COR-L47 (cell line): ENCODE measurements around the gene RSPH6A.
"Not testable (repeated sequence)": the region's sequence is repeated elsewhere in the genome, so short reads cannot be mapped to it uniquely, and the experiment has no call there.

Source experiments
- DNase-seq: peaks from one replicate; lab custom pipeline; 2025; lab: John Stamatoyannopoulos, UW

The RSPH6A gene

DNA sequence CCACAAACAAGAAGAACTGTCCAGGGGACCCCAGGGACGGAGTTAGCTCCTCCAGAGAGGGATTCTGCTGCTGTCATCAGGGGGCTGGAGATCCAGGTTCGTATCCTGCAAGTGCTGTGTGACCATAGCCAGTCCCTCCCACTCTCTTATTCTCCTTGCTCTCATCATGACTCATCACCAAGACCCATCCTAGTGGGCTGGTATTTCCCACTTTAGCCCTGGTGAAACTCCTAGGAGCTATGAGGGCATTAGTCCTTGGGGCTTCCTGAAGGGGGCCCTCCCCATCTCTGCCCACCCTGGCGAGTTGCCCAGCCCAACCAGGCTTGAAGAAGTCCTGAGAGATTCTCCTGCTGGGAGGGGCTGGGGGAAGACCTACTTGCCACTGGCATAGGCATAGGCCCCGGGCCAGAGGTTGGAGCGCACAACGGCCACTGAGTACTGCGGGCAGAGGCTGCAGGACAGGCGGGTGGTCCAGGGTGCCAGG lies 15.0 kb downstream of the RSPH6A start:
- DNase-seq, result no peak

DNA sequence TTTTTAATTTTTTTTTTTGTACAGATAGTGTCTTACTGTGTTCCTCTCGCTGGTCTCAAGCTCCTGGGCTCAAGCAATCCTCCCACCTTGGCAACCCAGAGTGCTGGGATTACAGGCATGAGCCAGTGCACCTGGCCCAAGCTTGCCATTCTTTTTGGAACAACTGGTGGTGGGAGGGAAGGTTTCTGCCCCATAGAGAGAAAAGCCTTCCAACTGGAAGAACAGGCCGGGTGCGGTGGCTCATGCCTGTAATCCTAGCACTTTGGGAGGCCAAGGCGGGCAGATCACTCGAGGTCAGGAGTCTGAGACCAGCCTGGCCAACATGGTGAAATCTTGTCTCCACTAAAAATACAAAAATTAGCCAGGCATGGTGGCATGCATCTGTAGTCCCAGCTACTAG lies 15.6 kb downstream of the RSPH6A start:
- not testable (repeated sequence) for DNase-seq

DNA sequence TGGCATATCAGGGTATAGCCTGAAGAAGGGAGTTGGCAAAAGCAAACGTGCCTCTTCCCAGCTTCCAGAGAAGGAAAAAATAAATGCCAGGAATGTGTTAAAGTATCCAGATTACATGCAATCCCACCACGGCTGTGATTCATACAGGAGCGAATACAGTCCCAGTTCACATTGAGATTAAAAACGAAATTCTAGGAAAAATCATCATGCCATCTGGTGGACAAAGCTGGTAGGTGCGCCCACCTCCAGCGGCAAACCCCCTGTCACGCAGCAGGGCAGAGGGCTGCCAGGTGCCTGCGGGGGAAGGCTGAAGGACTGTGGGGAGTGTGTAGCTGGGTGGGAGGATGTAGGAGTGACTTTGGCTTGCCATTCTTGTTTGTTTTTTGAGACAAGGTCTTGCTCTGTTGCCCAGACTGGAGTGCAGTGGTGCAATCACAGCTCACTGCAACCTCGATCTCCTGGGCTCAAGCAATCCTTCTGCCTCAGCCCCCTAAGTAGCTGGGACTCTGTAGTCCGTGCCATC lies 16.1 kb downstream of the RSPH6A start:
- DNase-seq, result peak; percentile 51

DNA sequence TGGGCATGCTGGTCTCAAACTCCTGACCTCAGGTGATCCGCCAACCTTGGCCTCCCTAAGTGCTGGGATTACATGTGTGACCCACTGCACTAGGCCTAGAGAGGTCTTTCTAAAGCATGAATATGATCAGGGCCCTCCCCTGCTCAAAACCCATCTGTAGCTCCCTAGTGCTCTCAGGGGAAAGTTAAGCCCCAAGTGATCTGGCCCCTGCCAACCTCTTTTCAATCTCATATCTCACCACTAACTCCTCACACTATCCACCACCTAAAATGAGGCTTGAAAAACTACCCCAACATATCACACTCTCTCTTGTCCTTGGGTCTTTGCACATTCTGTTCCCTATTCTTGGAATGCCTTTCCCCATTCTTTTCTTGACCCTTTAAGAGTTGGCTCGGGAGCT lies 20.5 kb downstream of the RSPH6A start:
- DNase-seq, result no peak

DNA sequence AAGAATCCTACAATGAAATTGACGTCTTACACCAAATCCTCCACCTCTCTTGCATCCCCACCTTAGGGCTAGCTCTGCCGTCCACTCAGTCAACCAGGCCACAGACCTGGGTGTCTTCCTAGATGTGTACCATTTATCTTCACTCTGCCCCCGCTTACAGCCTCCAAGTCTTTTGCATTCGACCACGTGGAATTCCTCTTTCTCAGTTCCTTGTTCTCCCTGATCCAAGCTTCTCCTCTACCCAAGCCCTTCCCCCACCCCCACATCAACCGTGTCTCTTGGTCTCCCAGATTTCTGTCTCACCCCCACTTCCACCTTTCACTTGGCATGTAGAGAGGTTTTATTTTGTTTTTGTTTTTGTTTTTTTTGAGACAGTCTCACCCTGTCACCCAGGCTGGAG lies 21.2 kb downstream of the RSPH6A start:
- no peak for DNase-seq

DNA sequence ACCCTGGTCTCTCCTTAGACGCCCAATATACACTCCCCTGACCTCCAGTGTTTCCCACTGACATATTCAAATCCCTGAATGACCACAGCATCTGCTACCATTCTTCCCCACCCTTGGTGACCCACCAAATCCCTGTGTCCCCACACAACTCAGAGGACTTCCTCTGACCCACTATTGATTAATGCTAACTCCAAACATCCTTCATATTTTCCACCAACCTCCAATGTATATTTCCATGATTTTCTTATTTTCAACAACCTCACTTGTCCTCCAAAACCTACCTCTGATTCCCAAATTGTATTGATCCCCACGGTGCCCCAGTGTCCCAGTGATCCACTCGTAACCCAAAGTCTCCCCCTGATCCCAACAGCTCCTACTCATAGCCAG lies 21.9 kb downstream of the RSPH6A start:
- no peak for DNase-seq

DNA sequence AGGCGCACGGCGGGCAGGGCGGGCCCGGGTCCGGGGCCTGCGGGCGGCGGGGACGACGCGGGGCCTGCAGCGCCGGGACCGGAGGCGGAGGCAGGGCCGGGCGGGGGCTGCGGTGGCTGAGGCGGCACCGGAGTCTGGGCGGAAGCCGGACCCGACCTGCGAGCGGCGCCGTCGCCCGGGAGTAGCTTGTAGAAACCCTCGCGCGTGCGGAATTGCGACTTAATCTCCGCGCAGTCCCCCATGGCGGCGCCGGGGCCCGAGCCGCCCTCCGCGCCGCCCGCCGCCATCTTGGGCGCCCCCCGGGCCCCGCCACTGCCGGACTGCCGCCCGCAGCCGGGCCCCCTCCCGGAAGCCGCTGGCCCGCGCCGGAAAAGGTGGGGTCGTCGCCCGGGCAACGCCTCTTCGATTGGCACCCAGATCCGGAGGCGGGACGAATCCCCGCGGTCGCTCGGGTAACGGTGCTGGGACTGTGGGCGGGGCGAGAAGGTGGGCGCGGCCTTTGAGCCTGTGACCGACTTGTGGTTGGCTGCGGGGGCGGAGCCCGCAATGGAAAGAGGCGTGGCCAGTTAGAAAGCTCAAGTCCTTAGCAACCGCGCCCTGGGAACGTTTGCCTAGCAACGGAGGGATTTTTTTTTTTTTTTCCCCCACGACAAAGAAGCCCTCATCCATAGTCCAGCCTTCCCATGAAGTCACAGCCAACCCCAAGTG lies 22.5 kb downstream of the RSPH6A start, which contains the start of gene DMWD:
Gene DMWD, minus strand, starts transcription at position 376 of the 708 bp plus-strand sequence. Its CDS starts 89 bp downstream, at position 287.
- DNase-seq, result peak; percentile 99

DNA sequence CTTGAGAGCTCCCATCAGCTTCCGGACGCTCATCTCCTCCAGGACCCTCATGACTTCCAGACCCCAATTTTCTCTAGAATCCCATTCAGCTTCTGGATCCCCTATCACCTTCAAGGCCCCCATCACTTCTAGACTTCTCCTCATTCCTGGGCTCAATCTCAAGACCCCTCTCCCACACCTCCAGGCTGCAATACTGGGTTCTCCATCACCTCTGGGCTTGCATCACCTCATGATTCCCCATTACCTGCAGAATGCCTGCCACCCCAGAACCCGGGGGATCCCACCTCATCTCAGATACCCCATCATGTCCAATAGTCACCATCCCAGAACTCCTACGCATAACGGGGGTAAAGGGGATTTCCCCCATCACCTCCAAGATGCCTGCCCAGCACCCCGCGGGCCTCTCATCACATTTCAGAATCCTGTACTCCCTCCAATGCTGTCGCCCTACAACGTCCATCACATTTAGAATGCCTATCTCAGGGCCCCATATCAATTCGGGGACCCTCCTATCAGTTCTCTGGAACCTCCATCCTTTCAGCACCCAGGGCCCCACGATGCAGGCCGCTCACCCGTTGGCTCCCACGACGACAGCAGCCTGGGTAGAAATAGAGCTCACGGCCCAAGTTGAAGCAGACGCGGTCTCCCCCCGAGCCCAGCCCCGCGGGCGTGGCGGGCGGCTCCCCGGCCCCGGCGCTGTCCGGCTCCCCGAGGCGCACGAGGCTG lies 23.2 kb downstream of the RSPH6A start:
- DNase-seq, result no peak

DNA sequence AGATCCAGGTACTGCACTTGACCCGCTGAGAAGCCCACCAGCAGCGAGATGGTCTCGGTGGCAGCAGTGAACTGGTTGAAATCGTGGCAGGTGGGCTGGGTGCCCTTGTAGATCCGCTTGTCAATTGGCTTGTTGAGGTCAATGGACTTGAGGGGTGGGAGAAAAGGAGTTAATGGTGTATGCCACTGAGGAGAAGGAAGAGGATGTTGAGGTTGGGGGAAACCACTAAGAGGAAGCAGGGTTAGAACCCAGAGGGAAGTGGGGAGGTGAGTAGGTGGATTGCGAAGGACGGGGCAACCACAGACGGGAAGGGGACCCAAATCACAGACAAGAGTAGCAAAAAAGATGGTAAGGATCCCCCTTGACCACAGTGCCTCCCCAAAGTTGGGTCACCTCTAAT lies 24.2 kb downstream of the RSPH6A start:
- DNase-seq, result no peak

DNA sequence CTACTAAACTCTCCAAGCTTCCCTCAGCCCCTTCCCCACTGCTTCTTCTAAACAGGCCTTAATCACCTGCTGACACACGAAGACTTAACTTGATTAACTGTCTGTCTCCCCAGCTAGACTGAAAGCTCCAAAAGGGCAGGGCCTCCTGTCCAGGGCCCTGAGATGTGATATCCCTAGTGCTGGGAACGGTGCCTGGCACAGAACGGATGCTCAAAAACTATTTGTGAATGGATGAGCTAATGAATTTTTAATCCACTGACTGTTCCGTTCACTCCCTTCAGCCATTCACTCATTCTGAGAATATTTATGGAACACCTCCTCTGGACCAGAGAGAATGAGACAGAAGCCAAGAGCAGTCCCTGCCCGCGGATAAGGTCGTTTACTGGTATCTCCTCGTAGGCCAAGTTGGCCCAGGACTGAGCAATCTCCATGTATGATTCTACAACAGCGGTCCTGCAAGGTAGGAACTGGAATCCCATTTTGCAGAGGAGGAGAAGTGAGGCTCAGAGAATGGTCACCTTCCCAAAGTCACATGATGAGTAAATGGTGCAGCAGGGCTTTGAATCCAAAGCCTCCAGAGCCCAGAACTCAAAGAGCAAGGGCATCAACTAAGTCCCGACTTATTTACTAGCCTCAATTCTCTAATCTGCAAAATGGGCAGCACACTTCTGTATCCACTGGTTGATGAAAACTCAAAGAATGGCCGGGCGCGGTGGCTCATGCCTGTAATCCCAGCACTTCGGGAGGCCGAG lies 25.9 kb downstream of the RSPH6A start:
- DNase-seq, result no peak

DNA sequence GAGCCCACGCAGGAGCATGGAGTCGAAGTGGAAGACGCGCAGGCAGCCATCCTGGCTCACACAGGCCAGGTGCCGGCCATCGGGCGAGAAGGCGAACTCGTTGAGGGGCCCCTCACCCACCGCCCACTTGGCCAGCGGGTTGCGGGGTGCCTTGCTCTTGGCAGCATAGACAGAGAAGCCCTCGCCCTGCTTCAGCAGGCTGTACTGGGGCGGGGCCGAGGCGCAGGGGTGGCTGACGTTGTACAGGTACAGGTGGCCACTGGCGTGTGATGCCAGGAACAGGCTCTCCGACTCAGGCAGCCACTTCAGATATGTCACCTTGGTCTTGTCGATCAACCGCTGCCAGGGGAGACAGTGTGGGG lies 28.6 kb downstream of the RSPH6A start:
- DNase-seq, result no peak

DNA sequence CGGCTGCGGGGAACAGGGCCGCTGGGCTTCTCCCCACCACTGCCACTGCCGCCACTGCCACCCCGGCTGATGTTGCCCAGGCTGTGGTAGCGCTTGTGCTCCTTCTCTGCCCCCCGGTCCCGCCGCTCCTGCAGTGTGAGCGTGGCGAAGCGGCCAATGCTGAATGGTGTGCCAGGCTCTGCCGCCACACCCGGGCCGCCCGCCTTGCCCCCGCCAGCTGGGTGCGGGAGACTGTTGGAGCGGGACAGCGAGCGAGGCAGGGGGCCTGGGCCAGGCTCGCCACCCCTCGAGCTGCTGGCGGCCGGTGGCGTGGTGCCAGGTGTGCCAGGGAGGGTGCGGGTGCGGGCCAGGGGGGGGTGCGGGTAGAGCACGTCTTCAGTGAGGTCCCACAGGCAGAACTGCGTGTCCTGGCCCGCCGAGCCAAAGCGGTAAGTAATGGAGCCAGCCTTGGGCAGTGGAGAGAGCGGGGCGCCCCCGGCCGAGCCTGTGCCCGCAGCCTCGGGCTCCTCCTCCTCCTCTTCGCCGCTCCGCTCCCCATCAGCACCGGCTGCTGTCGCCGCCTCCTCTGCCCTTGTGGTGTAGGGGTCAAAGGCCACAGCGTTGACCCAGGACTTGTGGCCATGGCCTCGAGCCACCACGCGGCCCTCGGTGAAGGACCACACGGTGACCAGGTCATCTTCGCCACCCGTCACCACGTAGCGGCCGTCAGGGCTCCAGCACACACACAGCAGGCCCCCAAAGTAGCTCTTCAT lies 29.2 kb downstream of the RSPH6A start:
- no peak for DNase-seq

DNA sequence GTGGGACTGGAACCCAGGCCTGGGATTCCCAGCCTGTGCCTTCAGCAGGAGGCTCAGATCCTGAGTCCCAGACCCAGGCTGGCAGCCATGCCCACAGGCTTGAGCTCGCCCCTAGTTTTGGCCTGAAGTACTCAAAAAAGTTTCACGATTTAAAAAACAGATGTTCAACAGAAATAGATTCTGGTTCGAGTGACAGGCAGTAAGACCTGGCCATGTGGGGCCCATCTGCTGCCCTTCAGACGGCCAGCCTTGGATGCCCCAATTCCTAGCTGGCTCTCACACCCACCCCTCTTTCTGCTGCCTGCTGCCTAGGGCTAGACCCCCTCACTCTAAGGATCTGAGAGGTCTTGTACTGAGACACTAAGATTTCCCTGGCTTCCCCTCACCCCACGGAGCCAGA lies 30.0 kb downstream of the RSPH6A start:
- no peak for DNase-seq

DNA sequence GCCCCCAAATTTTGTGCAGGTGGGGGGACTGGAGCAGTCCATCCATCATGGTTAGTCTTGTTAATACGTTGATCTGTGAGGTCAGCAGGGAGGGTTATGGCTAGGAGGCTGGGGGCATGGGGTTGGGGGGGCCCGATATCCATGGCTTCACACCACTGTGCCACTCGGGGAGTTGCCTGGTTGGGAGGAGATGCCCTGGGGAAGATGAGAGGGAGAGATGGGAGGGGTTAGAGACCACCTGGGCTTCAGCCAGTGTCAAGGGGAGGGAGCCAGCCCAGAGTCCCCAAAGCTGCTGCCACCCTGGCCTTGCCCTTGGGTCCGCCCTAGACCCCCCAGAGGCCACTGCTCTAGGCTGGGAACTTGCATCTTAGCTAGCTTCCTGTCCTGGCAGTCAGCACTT lies 31.0 kb downstream of the RSPH6A start:
- DNase-seq, result no peak

DNA sequence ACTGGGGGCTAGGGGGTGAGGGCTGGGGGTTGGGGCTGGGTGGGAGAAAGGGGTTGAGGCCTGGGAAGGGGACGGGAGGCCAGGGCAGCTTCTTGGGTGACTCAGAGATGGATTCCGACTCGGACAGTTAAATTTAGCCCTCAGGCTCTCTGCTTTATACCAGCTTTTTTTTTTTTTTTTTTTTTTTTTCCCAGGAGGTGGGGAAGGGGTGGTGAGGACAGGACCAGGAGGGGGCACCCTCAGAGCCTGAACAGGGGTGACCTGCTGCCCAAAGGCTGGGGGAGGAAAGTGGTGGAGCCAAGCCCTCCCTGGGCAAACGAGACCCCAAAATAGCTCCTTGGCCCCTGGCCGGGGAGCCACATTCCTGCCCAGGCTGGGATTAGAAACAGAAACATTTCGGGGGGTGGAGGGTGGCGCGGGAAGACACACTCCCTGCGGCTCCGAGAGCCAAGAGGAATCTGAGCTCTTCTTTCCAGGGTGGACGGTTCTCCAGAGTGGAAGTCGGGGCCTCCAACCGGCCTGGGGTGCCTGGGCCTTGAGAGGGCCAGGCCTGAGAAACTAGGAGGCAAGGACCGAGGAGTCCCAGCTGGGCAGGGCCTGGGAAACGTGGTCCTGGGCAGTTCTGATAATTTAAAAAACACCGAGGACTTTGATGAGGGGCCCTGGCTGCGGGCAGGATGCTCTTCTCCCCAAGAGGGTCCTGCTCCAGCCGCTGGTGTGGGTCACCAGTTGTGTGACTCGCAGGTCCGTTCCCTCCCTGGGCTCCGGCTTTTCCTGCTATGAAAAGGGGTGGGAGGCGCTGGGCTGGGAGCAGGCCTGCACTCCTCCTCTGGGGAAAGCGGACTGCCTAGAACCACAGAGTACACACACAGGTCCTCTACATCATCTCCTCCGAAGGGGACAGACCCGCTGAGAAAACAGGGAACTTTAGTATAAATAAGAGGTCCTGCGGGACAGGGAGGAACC lies 32.0 kb downstream of the RSPH6A start:
- no peak for DNase-seq

DNA sequence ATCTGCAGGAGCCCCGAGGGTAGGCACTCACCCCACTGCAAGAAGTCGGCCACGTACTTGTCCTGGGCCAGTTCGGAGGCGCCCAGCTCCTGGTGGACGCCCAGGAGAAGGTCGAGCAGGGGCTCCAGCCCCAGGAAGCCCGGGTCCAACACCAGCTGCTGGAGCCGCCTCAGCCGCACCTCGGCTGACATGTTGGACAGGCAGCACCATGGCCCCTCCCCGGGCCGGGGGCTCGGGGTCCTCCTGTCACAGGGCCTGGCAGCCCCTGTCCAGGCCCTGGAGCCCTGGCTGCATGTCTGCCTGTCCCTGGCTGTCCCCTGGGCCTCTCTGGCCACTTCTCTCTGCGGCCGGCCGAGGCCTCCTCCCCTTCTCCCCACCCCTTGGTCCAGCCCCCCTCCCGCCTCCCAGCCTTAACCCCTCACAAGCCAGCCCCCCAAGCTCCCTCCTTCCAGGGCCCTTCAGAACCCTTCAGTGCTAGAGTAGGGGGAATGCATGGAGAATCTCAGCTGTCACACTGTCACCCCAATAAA lies 32.9 kb downstream of the RSPH6A start, which contains the start of gene DMPK:
Gene DMPK, minus strand, starts transcription at position 329 of the 530 bp plus-strand sequence. Its CDS starts 138 bp downstream, at position 191.
- DNase-seq, result peak; percentile 13

DNA sequence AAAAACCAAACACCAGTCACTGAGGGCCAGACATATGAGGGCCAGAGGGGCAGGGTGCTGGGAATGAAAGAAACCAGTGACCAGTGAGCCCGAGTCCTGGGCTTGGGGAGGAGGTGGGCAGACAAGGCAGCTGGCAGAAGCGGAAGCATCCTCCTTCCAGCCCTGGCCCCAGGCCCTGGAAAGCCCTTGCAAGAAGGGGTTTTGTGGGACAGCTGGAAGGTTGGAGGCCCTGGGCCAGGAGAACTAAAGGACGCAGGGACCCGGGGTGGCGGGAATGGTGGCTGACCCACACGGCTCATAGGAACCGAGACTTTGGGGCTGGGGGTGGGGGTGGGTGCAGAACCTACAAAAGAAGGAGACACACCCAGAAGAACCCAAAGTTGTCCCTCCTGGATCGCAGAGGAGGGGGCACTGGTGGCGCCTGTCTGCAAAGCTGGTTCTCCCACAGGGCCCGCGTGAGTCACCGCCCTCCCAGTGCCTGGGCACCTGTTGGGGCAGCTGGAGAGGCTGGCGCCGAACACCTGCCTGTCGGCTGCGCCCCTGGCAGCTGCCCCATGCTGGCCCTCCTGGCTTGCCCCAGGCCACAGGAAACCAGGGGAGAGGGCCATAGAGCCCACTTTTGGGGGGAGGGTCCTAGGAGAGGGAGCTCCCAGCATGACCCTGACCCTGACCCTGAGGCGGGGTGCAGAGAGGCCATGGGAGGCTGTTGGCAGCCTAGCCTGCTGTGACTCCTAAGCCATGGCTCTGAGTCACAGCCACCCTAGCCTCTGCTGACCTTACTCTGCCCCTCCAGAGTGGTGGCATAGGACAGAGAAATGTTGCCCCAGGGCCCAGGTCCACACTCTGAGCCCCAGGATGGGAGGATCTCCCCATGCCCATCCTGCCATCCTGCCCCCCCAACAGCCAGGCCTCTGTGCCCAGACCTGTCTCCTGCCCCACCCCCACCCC lies 33.6 kb downstream of the RSPH6A start:
- peak; percentile 83 for DNase-seq

DNA sequence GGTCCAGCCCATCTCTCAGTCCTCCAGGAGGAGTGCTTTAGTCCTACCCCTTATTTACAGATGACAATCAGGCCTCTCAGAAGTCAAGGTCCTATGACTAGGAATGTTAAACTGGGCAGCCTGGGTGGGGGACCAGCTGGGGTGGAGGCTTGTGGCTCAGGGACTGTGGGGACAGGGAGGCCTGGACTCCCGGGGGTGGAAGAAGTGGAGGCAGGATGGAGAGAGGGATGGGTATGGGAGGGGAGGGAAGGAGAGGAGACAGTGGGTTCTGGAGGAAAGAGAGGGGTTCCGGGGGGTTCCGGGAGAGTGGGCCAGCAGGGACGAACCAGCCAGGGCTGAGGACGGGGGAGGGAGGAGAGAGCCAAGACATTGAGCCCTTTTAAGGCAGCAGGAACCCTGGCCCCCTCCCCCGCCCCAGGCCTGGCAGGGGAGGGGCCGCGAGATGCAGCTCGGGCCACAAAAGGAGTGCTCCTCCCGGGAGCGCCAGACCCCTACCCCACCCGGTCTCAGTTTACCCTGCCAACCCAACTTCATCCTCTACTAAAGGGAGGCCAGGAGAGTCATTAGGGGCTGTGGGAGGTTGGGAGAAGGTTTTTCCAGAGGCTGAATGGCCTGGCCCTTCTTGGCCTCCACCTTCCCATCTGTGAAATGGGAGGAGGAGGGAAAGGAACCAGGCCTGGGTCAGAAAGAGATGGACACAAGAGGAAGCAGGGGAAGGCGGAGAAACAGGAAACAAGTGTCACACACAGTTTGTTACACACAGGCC lies 34.5 kb downstream of the RSPH6A start:
- no peak for DNase-seq

DNA sequence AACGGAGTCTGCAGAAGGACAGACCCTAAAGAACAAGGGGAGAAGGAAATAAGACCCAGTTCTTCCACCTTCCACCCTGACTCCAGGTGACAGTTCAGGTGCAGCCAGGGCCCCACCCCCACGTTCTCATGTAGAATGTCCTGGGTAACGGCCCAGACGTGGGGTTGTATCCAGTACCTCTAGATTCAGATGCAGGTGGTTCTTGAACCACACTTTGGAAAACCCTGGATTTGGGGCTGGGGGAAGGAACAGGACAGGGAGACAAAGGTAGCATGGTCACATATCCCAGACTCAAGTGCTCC lies 35.0 kb downstream of the RSPH6A start:
- DNase-seq, result no peak
